ENCODE measurements around the gene PI4KA. TPM values are rescaled to one million over a fixed set of nuclear protein-coding genes. Genes with fewer than 3 reads are reported as not detected.

Gene PI4KA
- total and polyA plus RNA-seq, 2 of the 13 experiments (the other 11 are each of a cell fraction or from before 2014, with no cell fraction given) = 27.4 to 56.4 TPM

DNA sequence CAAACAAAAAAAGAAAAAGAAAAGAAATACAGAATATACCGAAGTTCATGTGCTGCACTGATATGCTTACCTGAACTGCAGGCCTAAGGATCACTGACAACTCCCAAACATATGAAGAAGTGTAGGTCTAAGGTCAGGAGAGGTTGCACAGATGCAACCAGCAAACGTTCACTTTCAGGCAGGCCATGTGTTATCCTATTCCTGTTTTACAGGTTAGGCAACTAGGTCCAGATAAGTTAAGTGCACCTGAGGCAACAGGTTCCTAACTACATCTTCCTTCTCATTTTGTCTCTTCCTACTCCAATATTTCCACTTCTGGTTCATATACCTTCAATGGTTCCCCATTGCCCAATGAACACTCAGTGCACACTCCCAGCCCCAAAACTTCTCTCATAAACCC lies 15.1 kb downstream of the PI4KA start:
- Histone ChIP-seq H3K9ac (ENCODE audit: insufficient read depth, low read depth, low read length) (no peak overlapping the region), H3K9me3 (ENCODE audit: low read length) (no peaks in the 10 kb centered on the region), H4K20me1 (ENCODE audit: insufficient read depth, low read length) (no peaks in the 10 kb centered on the region), H3K27me3 (ENCODE audit: control insufficient read depth in 1 of 2, insufficient read depth in 2 of 2, low read length in 2 of 2) (no peaks in the 10 kb centered on the region), H3K4me2 (ENCODE audit: low read depth, low read length) (no peak overlapping the region), H3K4me3 (replicated peaks in 1 of 3; ENCODE audit: insufficient read depth in 1 of 3, low read depth in 2 of 3, low read length in 3 of 3) (no peak overlapping the region), H3K79me2 (ENCODE audit: insufficient read depth, low read length) (peaks cover 71% of the 10 kb centered on the region), H2AFZ (ENCODE audit: low read length) (no peak overlapping the region), H3K27ac (ENCODE audit: extremely low read length, insufficient read depth, low read length) (no peak overlapping the region), H3K4me1 (ENCODE audit: insufficient read depth, low read length) (peaks cover 56% of the 10 kb centered on the region), H3K36me3 (replicated peaks in 1 of 2; ENCODE audit: control insufficient read depth in 1 of 2, insufficient read depth in 2 of 2, low read length in 2 of 2) (no peaks in the 10 kb centered on the region)
- in situ Hi-C loops (cut with HindIII; ENCODE audit: extremely low pct_ligation_motif_present, low pct_unique_long_range_greater_than_20kb) (no loop called here), intact Hi-C loops (cut with micrococcal nuclease; ENCODE audit: unreplicated experiment) (no loop called here)
- ChIA-PET POLR2A (no interaction called here), CTCF (ENCODE audit: low intra/inter-chr PET ratio, low total read pairs) (no interaction called here)
- DNase-seq (ENCODE audit: low spot score) = no peak
- no TSS peak for BruUV-seq (replicated peaks)
- WGBS (ENCODE audit: low lambda C conversion rate) = 38% methylated on average over 2 of the region's 2 CpGs
- no peak for FAIRE-seq
- TF ChIP-seq, protein P1, sequence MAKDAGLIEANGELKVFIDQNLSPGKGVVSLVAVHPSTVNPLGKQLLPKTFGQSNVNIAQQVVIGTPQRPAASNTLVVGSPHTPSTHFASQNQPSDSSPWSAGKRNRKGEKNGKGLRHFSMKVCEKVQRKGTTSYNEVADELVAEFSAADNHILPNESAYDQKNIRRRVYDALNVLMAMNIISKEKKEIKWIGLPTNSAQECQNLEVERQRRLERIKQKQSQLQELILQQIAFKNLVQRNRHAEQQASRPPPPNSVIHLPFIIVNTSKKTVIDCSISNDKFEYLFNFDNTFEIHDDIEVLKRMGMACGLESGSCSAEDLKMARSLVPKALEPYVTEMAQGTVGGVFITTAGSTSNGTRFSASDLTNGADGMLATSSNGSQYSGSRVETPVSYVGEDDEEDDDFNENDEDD (CRISPR knock-in tag; IDR thresholded peaks at IDR 0.05; ENCODE audit: borderline replicate concordance) = no peak
- TF ChIP-seq NFIC (IDR thresholded peaks at IDR 0.05; ENCODE audit: low read length) (no peak), DPF2 (CRISPR knock-in tag; IDR thresholded peaks at IDR 0.05; ENCODE audit: borderline replicate concordance, low read depth) (no peak), TARDBP (CRISPR knock-in tag; IDR thresholded peaks at IDR 0.05) (no peak)
- TF ChIP-seq, protein P2, sequence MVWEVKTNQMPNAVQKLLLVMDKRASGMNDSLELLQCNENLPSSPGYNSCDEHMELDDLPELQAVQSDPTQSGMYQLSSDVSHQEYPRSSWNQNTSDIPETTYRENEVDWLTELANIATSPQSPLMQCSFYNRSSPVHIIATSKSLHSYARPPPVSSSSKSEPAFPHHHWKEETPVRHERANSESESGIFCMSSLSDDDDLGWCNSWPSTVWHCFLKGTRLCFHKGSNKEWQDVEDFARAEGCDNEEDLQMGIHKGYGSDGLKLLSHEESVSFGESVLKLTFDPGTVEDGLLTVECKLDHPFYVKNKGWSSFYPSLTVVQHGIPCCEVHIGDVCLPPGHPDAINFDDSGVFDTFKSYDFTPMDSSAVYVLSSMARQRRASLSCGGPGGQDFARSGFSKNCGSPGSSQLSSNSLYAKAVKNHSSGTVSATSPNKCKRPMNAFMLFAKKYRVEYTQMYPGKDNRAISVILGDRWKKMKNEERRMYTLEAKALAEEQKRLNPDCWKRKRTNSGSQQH (CRISPR knock-in tag; IDR thresholded peaks at IDR 0.05; ENCODE audit: low read depth) = no peak
- no peak for ATAC-seq

Data from HepG2 (cell line).